ENCODE data around the gene COL25A1.

GRCh38 chr4:108796173-108796572 lies 506.3 kb downstream of the COL25A1 start:
- TF ChIP-seq POLR2A (IDR thresholded peaks at IDR 0.05), result no peak
- TF ChIP-seq CTCF (IDR thresholded peaks at IDR 0.05), result no peak
